GM12878 (cell line): ENCODE measurements around the gene SPCS2. TPM values are rescaled to one million over a fixed set of nuclear protein-coding genes. Genes with fewer than 3 reads are reported as not detected.
A peak's percentile ranks its signal among the peaks of the same experiment; 100 is the strongest.

Experiments used
- ATAC-seq: fragments of 200-7000 bp; cut with Tn5 transposase; 3 replicates; pipeline ENCODE4 v1.9.1; 2020; ENCODE audit warnings: mild to moderate bottlenecking, moderate library complexity
- BruUV-seq: library from RNA; stranded (reverse); fragments of 400-500 nt; replicated peaks from 2 replicates; lab custom pipeline; 2021; lab: Mats Ljungman, UMichigan
- CTCF ChIA-PET: fragments of 300-600 bp; sonication (Branson Sonifier 250); formaldehyde crosslinking; extraction: SDS; loops from one replicate; lab custom pipeline; 2021; ENCODE audit warnings: inconsistent platforms; lab: Yijun Ruan, JAX
- POLR2A ChIA-PET: fragments of 350-600 bp; formaldehyde crosslinking; extraction: SDS; loops from one replicate; lab custom pipeline; 2021; ENCODE audit warnings: inconsistent platforms; lab: Charles Lee
- RAD21 ChIA-PET: fragments of 300-600 bp; sonication (Branson Sonifier 250); formaldehyde crosslinking; loops from one replicate; lab custom pipeline; 2023; ENCODE audit warnings: antibody characterized with exemption; ENCODE audit not compliant: unreplicated experiment; lab: Charles Lee
- SMC1A ChIA-PET: fragments of 300-600 bp; sonication (Branson Sonifier 250); formaldehyde crosslinking; loops from one replicate; lab custom pipeline; 2023; ENCODE audit not compliant: unreplicated experiment, uncharacterized antibody; lab: Charles Lee
- DNase-seq: peaks from one replicate; pipeline ENCODE4 v3.0.0-alpha.2; 2011; ENCODE audit warnings: low read depth, low spot score
- FAIRE-seq: peaks from 3 replicates; lab custom pipeline; 2011; peaks lifted over from hg19 to GRCh38; lab: Jason Lieb, UNC
- H2AFZ ChIP-seq: 2 replicates; pipeline ENCODE4 v1.6.0; 2011; ENCODE audit warnings: low read depth, low read length, control low read depth; ENCODE audit not compliant: control insufficient read depth
- H3K27ac ChIP-seq: 2 replicates; pipeline ENCODE4 v1.5.1; 2011; ENCODE audit warnings: control low read depth; ENCODE audit not compliant: control insufficient read depth, insufficient read depth
- H3K27me3 ChIP-seq, 2 experiments: replicated peaks in 1 of 2; 2 replicates each; pipeline versions ENCODE4 v1.6.0 to v1.6.1; 2011; ENCODE audit warnings: low read length in 1 of 2; ENCODE audit not compliant: control insufficient read depth in 2 of 2, insufficient read depth in 2 of 2
- H3K36me3 ChIP-seq, 2 experiments: 2 replicates each; pipeline ENCODE4 v1.5.1; 2011; ENCODE audit warnings: low read length in 1 of 2; ENCODE audit not compliant: control insufficient read depth in 2 of 2, insufficient read depth in 2 of 2
- H3K4me1 ChIP-seq: 2 replicates; pipeline ENCODE4 v1.6.1; 2011; ENCODE audit warnings: mild to moderate bottlenecking, low read length, moderate library complexity, mixed read lengths; ENCODE audit not compliant: control insufficient read depth, insufficient read depth
- H3K4me2 ChIP-seq: 2 replicates; pipeline ENCODE4 v1.6.0; 2011; ENCODE audit warnings: control low read depth; ENCODE audit not compliant: control insufficient read depth, insufficient read depth
- H3K4me3 ChIP-seq: fragments of 200-600 bp; sonication (generic); 2 replicates; pipeline ENCODE4 v1.5.1; 2016
- H3K79me2 ChIP-seq: 2 replicates; pipeline ENCODE4 v1.6.0; 2011; ENCODE audit warnings: low read length; ENCODE audit not compliant: control insufficient read depth, insufficient read depth
- H3K9ac ChIP-seq: 2 replicates; pipeline ENCODE4 v1.8.0; 2011; ENCODE audit warnings: low read length, control low read depth, mixed read lengths; ENCODE audit not compliant: control insufficient read depth, insufficient read depth
- H3K9me3 ChIP-seq: replicated peaks from 3 replicates; pipeline ENCODE4 v1.5.1; 2011; ENCODE audit warnings: mild to moderate bottlenecking, low read length; ENCODE audit not compliant: control insufficient read depth, insufficient read depth
- H4K20me1 ChIP-seq: 2 replicates; pipeline ENCODE4 v1.6.0; 2011; ENCODE audit not compliant: control insufficient read depth, insufficient read depth
- CBX5 ChIP-seq: sonication (generic); IDR thresholded peaks from 2 replicates; pipeline ENCODE4 v1.6.1; 2016; ENCODE audit warnings: low read depth, moderate library complexity, mild to moderate bottlenecking, inconsistent platforms
- IRF4 ChIP-seq: IDR thresholded peaks from 2 replicates; pipeline ENCODE4 v1.6.1; 2011; ENCODE audit warnings: low read depth, low read length
- NFIC ChIP-seq: IDR thresholded peaks from 2 replicates; pipeline ENCODE4 v1.6.1; 2012; ENCODE audit warnings: low read depth, mild to moderate bottlenecking, inconsistent platforms, low read length, moderate library complexity
- PML ChIP-seq: IDR thresholded peaks from 2 replicates; pipeline ENCODE4 v1.6.1; 2012; ENCODE audit warnings: low read length, inconsistent platforms
- RAD21 ChIP-seq: IDR thresholded peaks from 2 replicates; pipeline ENCODE4 v1.6.1; 2011; ENCODE audit warnings: mild to moderate bottlenecking, low read depth, low read length, moderate library complexity; ENCODE audit not compliant: insufficient read depth
- SUZ12 ChIP-seq: fragments of 200-600 bp; sonication (generic); IDR thresholded peaks from one replicate; pipeline ENCODE4 v1.6.1; 2018; ENCODE audit warnings: antibody characterized with exemption, mild to moderate bottlenecking; ENCODE audit not compliant: unreplicated experiment
- ZBTB11 ChIP-seq: fragments of 450-650 bp; formaldehyde crosslinking; IDR thresholded peaks from 2 replicates; pipeline ENCODE4 v1.5.0; 2022; ENCODE audit warnings: mild to moderate bottlenecking, missing genetic modification characterization
- ZNF622 ChIP-seq: fragments of 450-650 bp; IDR thresholded peaks from 2 replicates; pipeline ENCODE4 v1.6.1; 2017; ENCODE audit warnings: mild to moderate bottlenecking, inconsistent platforms
- WGBS: methylation state at CpG from one replicate; pipeline ENCODE4 v1.1.6; 2016; ENCODE audit warnings: low lambda C conversion rate; ENCODE audit not compliant: insufficient replicate concordance, insufficient coverage; ENCODE audit errors: missing lambda C conversion rate; 5-methylcytosine and 5-hydroxymethylcytosine counted together
- in situ Hi-C: fragments of 300-500 bp; cut with MboI; formaldehyde crosslinking; loops from 9 replicates; pipeline ENCODE4 v1.14.3; 2018; ENCODE audit warnings: mixed read lengths
- intact Hi-C: fragments of 100-400 bp; cut with micrococcal nuclease; formaldehyde crosslinking; loops from one replicate; pipeline ENCODE4 v1.14.2; 2022; ENCODE audit not compliant: unreplicated experiment
- polyA plus RNA-seq, 11 experiments: library from polyadenylated mRNA; depleted of rRNA in 4 of 11; unstranded in 6 of 11; stranded (reverse) in 5 of 11; fragments of >200 nt; fragmentation: Nextera tagmentation in 4 of 11; fragmentation: Illumina TruSeq in 1 of 11; extraction: Ambion mirVana in 4 of 11; extraction: Trizol in 1 of 11; gene quantifications; 1 replicate in 1 of 11; 2 replicates in 10 of 11; pipeline versions ENCODE4 v1.2.1 to v1.2.3, GENCODE V29; 2011 to 2016; ENCODE audit warnings: inconsistent platforms in 2 of 11, missing spikeins in 2 of 11, low read depth in 1 of 11
- total RNA-seq, 4 experiments: library from RNA; depleted of rRNA in 3 of 4; stranded (reverse); fragments of >200 nt in 3 of 4; fragmentation: Illumina TruSeq in 1 of 4; extraction: Trizol in 1 of 4; gene quantifications; 2 replicates each; pipeline versions ENCODE4 v1.2.1 to v1.2.3, GENCODE V29; 2013 to 2021
- TF ChIP-seq, protein P1 (sequence below): IDR thresholded peaks from 2 replicates; pipeline ENCODE4 v1.6.1; 2011; ENCODE audit warnings: borderline replicate concordance, low read depth, mild to moderate bottlenecking, moderate library complexity, low read length; ENCODE audit not compliant: insufficient read depth, poor library complexity, severe bottlenecking

The SPCS2 gene
- total and polyA plus RNA-seq, 10 of the 15 experiments (the other 5 are each of a cell fraction or from before 2014, with no cell fraction given), result 40.7 to 661 (median 192) TPM

- SMC1A ChIA-PET, result no interaction called here
- intact Hi-C loops, result no loop called here
- ATAC-seq, result no peak
- no TSS peak for BruUV-seq
- peak overlapping the region; percentile 72; the same call in 1 of the 2 replicates for H3K4me2 ChIP-seq
- POLR2A ChIA-PET, result no interaction called here
- no peaks in the 10 kb centered on the region for H4K20me1 ChIP-seq
- no peak for DNase-seq
- H3K9me3 ChIP-seq, result no peaks in the 10 kb centered on the region
- H3K27me3 ChIP-seq, result no peaks in the 10 kb centered on the region
- TF ChIP-seq PML, result no peak
- TF ChIP-seq CBX5, result no peak
- no peak for FAIRE-seq
- H3K79me2 ChIP-seq, result peaks cover 37% of the 10 kb centered on the region
- no peak overlapping the region for H3K27ac ChIP-seq
- no peak overlapping the region for H2AFZ ChIP-seq
- in situ Hi-C loops, result no loop called here
- CTCF ChIA-PET, result interaction anchor here (1.3 kb wide), 1 partner anchor 11 kb away, joined by 3 read pairs; no protein-coding TSS in a partner anchor
- H3K4me1 ChIP-seq, result peaks cover 13% of the 10 kb centered on the region
- RAD21 ChIA-PET, result no interaction called here
- peak overlapping the region; percentile 100; the same call in 1 of the 2 replicates for H3K4me3 ChIP-seq
- H3K9ac ChIP-seq, result no peak overlapping the region
- H3K36me3 ChIP-seq, result peaks cover 0 to 12% of the 10 kb centered on the region in 2 experiments; a peak in 3 of 4 replicates
- WGBS, result 77% methylated on average over 1 of the region's 1 CpG
Observed at GRCh38 chr11:74990941-74991340, 41.9 kb downstream of the SPCS2 start.

DNA sequence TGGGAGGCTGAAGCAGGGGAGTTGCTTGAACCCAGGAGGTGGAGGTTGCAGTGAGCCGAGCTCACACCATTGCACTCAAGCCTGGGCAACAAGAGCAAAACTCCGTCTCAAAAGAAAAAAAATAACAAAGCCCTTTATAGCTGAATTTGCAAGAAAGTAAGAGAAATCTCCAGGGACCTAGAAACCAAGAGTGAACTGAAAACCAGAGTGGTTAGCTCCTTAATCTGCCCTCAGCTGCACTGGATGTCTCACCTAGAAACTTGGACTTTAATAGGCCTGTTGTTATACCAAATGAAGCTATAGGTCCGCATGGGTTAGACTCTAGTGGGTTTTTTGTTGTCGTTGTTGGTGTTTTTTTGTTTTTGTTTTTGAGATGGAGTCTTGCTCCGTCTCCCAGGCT is 43.8 kb downstream of the SPCS2 start:
- no peaks in the 10 kb centered on the region for H4K20me1 ChIP-seq
- H3K4me2 ChIP-seq, result peak overlapping the region; percentile 78
- H3K9me3 ChIP-seq, result no peaks in the 10 kb centered on the region
- FAIRE-seq, result no peak
- intact Hi-C loops (no loop called here), in situ Hi-C loops (no loop called here)
- CTCF ChIA-PET, result interaction anchor here (0.6 to 1.6 kb wide), 8 partner anchors 29 to 212 kb away, joined by 3 to 11 read pairs (median 4); no protein-coding TSS in a partner anchor
- H3K4me1 ChIP-seq, result peaks cover 13% of the 10 kb centered on the region
- no peak overlapping the region for H3K27ac ChIP-seq
- DNase-seq, result peak; percentile 76
- peak; percentile 67 for ATAC-seq
- 7% methylated on average over 5 of the region's 5 CpGs for WGBS
- peaks cover 0 to 19% of the 10 kb centered on the region in 2 experiments; a peak in 3 of 4 replicates for H3K36me3 ChIP-seq
- H2AFZ ChIP-seq, result no peak overlapping the region
- POLR2A ChIA-PET, result interaction anchor here (0.6 to 1.6 kb wide), 5 partner anchors 10 to 44 kb away, joined by 3 to 5 read pairs (median 3); partner anchors contain the start of genes SPCS2 and XRRA1
- no peaks in the 10 kb centered on the region for H3K27me3 ChIP-seq
- H3K4me3 ChIP-seq, result peak overlapping the region; percentile 26; the same call in 1 of the 2 replicates
- no peak overlapping the region for H3K9ac ChIP-seq
- SMC1A ChIA-PET, result interaction anchor here (0.6 to 1.7 kb wide), 8 partner anchors 9 to 603 kb away, joined by 3 to 9 read pairs (median 4); no protein-coding TSS in a partner anchor
- peaks cover 37% of the 10 kb centered on the region for H3K79me2 ChIP-seq
- BruUV-seq, result no TSS peak
- RAD21 ChIA-PET, result interaction anchor here (1.0 to 1.6 kb wide), 7 partner anchors 9 to 57 kb away, joined by 3 to 7 read pairs (median 4); partner anchors contain the start of genes SPCS2 and XRRA1
- no peak for TF ChIP-seq ZBTB11 (CRISPR knock-in tag)
- no peak for TF ChIP-seq NFIC
- TF ChIP-seq, protein P1, sequence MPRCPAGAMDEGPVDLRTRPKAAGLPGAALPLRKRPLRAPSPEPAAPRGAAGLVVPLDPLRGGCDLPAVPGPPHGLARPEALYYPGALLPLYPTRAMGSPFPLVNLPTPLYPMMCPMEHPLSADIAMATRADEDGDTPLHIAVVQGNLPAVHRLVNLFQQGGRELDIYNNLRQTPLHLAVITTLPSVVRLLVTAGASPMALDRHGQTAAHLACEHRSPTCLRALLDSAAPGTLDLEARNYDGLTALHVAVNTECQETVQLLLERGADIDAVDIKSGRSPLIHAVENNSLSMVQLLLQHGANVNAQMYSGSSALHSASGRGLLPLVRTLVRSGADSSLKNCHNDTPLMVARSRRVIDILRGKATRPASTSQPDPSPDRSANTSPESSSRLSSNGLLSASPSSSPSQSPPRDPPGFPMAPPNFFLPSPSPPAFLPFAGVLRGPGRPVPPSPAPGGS, result no peak
- no peak for TF ChIP-seq ZNF622
- no peak for TF ChIP-seq SUZ12
- TF ChIP-seq RAD21, result no peak
- TF ChIP-seq IRF4, result peak; percentile 16; the same call in 1 of the 2 replicates
